Measurements from ENCODE around the gene COMMD2. TPM values are rescaled to one million over a fixed set of nuclear protein-coding genes. Genes with fewer than 3 reads are reported as not detected.
A peak's percentile ranks its signal among the peaks of the same experiment; 100 is the strongest.

Gene COMMD2
- total RNA-seq, 1 donor from 2014 or later, result 60.8 TPM

- peaks cover 3% of the 10 kb centered on the region for H3K4me1 Mint-ChIP-seq (ENCODE audit: low read depth, unreplicated experiment)
- peaks cover 2% of the 10 kb centered on the region for H3K27me3 Mint-ChIP-seq (ENCODE audit: unreplicated experiment)
- no peaks in the 10 kb centered on the region for H3K36me3 Mint-ChIP-seq (ENCODE audit: unreplicated experiment)
- peaks cover 2% of the 10 kb centered on the region for H3K9me3 Mint-ChIP-seq (ENCODE audit: unreplicated experiment)
- TF ChIP-seq CTCF (IDR thresholded peaks at IDR 0.05; ENCODE audit: partially characterized antibody, unreplicated experiment), result no peak
- no peak for DNase-seq
- no peak overlapping the region for H3K4me3 Mint-ChIP-seq (ENCODE audit: unreplicated experiment)
- H3K27ac Mint-ChIP-seq (ENCODE audit: unreplicated experiment), result no peak overlapping the region
Observed at GRCh38 chr3:149713730-149714654, 38.3 kb downstream of the COMMD2 start.

GRCh38 chr3:149706905-149707304 is 45.4 kb downstream of the COMMD2 start:
- Mint-ChIP-seq H3K27ac (ENCODE audit: unreplicated experiment) (no peak overlapping the region), H3K9me3 (ENCODE audit: unreplicated experiment) (peaks cover 2% of the 10 kb centered on the region), H3K36me3 (ENCODE audit: unreplicated experiment) (no peaks in the 10 kb centered on the region), H3K27me3 (ENCODE audit: unreplicated experiment) (peaks cover 1% of the 10 kb centered on the region), H3K4me3 (ENCODE audit: unreplicated experiment) (no peak overlapping the region), H3K4me1 (ENCODE audit: low read depth, unreplicated experiment) (peaks cover 28% of the 10 kb centered on the region)
- no peak for DNase-seq
- TF ChIP-seq CTCF (IDR thresholded peaks at IDR 0.05; ENCODE audit: partially characterized antibody, unreplicated experiment), result no peak

DNA sequence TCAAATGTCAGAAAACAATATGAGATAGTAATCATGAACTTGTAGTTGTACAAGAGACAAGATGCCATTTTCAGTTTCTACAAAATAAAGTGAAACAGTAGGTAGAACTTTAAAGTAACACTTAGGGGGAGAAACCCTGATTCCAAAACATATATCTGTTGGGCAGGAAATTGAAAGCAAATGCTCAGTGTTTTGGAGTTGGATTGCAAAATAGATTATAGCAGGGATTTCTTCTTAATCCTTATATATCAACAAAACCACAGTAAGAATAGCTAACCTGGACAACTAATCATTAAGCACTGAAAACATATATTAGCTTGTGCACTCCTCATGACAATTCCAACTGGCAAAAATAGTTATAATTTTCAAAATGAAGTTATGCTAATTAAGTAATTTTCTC is 46.9 kb downstream of the COMMD2 start:
- no peak overlapping the region for H3K4me3 Mint-ChIP-seq (ENCODE audit: unreplicated experiment)
- no peak for DNase-seq
- no peak for TF ChIP-seq CTCF (IDR thresholded peaks at IDR 0.05; ENCODE audit: partially characterized antibody, unreplicated experiment)
- H3K4me1 Mint-ChIP-seq (ENCODE audit: low read depth, unreplicated experiment), result peaks cover 29% of the 10 kb centered on the region
- H3K9me3 Mint-ChIP-seq (ENCODE audit: unreplicated experiment), result peaks cover 2% of the 10 kb centered on the region
- H3K36me3 Mint-ChIP-seq (ENCODE audit: unreplicated experiment), result no peaks in the 10 kb centered on the region
- H3K27ac Mint-ChIP-seq (ENCODE audit: unreplicated experiment), result no peak overlapping the region
- H3K27me3 Mint-ChIP-seq (ENCODE audit: unreplicated experiment), result peaks cover 1% of the 10 kb centered on the region

- DNase-seq, result no peak
- Mint-ChIP-seq H3K27me3 (ENCODE audit: unreplicated experiment) (peaks cover 5% of the 10 kb centered on the region), H3K27ac (ENCODE audit: unreplicated experiment) (peak overlapping the region; percentile 83), H3K9me3 (ENCODE audit: unreplicated experiment) (peaks cover 3% of the 10 kb centered on the region), H3K36me3 (ENCODE audit: unreplicated experiment) (peaks cover 12% of the 10 kb centered on the region), H3K4me1 (ENCODE audit: low read depth, unreplicated experiment) (peaks cover 26% of the 10 kb centered on the region), H3K4me3 (ENCODE audit: unreplicated experiment) (no peak overlapping the region)
- TF ChIP-seq CTCF (IDR thresholded peaks at IDR 0.05; ENCODE audit: partially characterized antibody, unreplicated experiment), result no peak
Observed at GRCh38 chr3:149703466-149703865, 48.8 kb downstream of the COMMD2 start.
